ENCODE data around the gene CTCFL.

DNA sequence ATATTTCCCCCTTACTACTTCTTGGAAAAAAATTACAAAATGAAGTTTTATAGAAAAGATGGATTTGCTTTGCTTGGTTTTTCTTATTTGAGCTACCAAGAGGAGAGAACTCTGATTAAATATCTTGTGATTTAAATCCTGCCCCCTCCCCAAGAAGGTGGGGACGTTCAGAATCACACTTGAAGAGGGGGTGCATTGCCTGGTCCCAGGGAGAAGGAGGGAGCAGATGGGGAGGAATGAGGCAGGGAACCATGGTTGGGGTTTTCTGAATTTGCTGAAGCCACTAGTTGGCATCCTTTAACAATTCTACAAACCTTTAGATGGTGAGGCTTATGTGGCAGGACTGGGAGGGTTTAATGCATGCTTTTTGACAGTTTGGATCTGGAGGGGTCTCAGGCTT, 41.5 kb upstream of the CTCFL start:
- TF ChIP-seq CTCF (IDR thresholded peaks at IDR 0.05) = no peak
- TF ChIP-seq POLR2A (IDR thresholded peaks at IDR 0.05) = no peak
